K562 (cell line): Measurements from ENCODE around the gene BCL2L1. TPM values are rescaled to one million over a fixed set of nuclear protein-coding genes. Genes with fewer than 3 reads are reported as not detected.

Source experiments
- DPF2 ChIP-seq: fragments of 450-650 bp; IDR thresholded peaks from 2 replicates; pipeline ENCODE4 v1.6.1; 2016
- ELF4 ChIP-seq: fragments of 450-650 bp; formaldehyde crosslinking; IDR thresholded peaks from 2 replicates; pipeline ENCODE4 v1.4.0; 2022; ENCODE audit warnings: missing genetic modification characterization
- FOSL1 ChIP-seq: fragments of 200-800 bp; sonication (Bioruptor generic); conservative IDR thresholded peaks from 2 replicates; pipeline ENCODE4 v1.6.1; 2016; ENCODE audit warnings: missing genetic modification characterization, missing compliant biosample characterization
- HDAC2 ChIP-seq: fragments of 450-650 bp; IDR thresholded peaks from 2 replicates; pipeline ENCODE4 v1.6.1; 2016; ENCODE audit warnings: mild to moderate bottlenecking
- PHB ChIP-seq: fragments of 250-450 bp; sonication (Bioruptor Pico); IDR thresholded peaks from 2 replicates; pipeline ENCODE4 v1.5.0; 2021
- RAD21 ChIP-seq, 2 experiments: fragments of 250-450 bp in 1 of 2; fragments of 450-650 bp in 1 of 2; sonication (Bioruptor Pico) in 1 of 2; formaldehyde crosslinking in 1 of 2; IDR thresholded peaks in 1 of 2; conservative IDR thresholded peaks in 1 of 2; 2 replicates each; pipeline versions ENCODE4 v1.4.0 to v1.8.0; 2020 to 2022; ENCODE audit warnings: mild to moderate bottlenecking in 2 of 2, moderate library complexity in 1 of 2
- RCOR1 ChIP-seq, 2 experiments: IDR thresholded peaks; 2 replicates each; pipeline ENCODE4 v1.6.1; 2012; ENCODE audit warnings: low read depth in 2 of 2, low read length in 2 of 2, borderline replicate concordance in 1 of 2, improper control_type of control experiment in 1 of 2
- RNF219 ChIP-seq: fragments of 250-450 bp; sonication (Bioruptor Pico); IDR thresholded peaks from 2 replicates; pipeline ENCODE4 v1.5.0; 2022; ENCODE audit warnings: mild to moderate bottlenecking
- SMAD3 ChIP-seq: fragments of 450-650 bp; formaldehyde crosslinking; conservative IDR thresholded peaks from 2 replicates; pipeline ENCODE4 v1.4.0; 2020; ENCODE audit warnings: mild to moderate bottlenecking
- SMC3 ChIP-seq: conservative IDR thresholded peaks from 2 replicates; pipeline ENCODE4 v1.6.1; 2011; ENCODE audit warnings: low read depth, low read length, improper control_type of control experiment; ENCODE audit not compliant: insufficient read depth
- TCF15 ChIP-seq: fragments of 250-450 bp; sonication (Bioruptor Pico); IDR thresholded peaks from 2 replicates; pipeline ENCODE4 v1.8.0; 2022; ENCODE audit warnings: moderate library complexity, mild to moderate bottlenecking, inconsistent platforms
- U2AF1 ChIP-seq: fragments of 200-400 bp; formaldehyde crosslinking; optimal IDR thresholded peaks from 2 replicates; pipeline ENCODE3; 2017; ENCODE audit warnings: mild to moderate bottlenecking, low read depth, low read length, moderate library complexity
- ZNF41 ChIP-seq: fragments of 250-450 bp; sonication (Bioruptor Pico); conservative IDR thresholded peaks from 2 replicates; pipeline ENCODE4 v1.4.0; 2020; ENCODE audit warnings: mild to moderate bottlenecking
- ZNF780A ChIP-seq: fragments of 250-450 bp; sonication (Bioruptor Pico); IDR thresholded peaks from 2 replicates; pipeline ENCODE4 v1.5.0; 2021; ENCODE audit warnings: mild to moderate bottlenecking
- polyA plus RNA-seq, 8 experiments: library from polyadenylated mRNA; depleted of rRNA in 4 of 8; stranded (reverse) in 5 of 8; unstranded in 3 of 8; fragments of >200 nt; fragmentation: Nextera tagmentation in 2 of 8; fragmentation: Illumina TruSeq in 1 of 8; extraction: Ambion mirVana in 2 of 8; extraction: Trizol in 1 of 8; gene quantifications; 2 replicates each; pipeline versions ENCODE4 v1.2.1 to v1.2.3, GENCODE V29; 2011 to 2014; ENCODE audit warnings: inconsistent platforms in 1 of 8, missing spikeins in 1 of 8
- total RNA-seq, 7 experiments: library from RNA; depleted of rRNA in 6 of 7; stranded (reverse); fragments of >200 nt in 6 of 7; fragmentation: Illumina TruSeq in 2 of 7; extraction: Trizol in 2 of 7; gene quantifications; 2 replicates each; pipeline versions ENCODE4 v1.2.1 to v1.2.3, GENCODE V29; 2011 to 2021; ENCODE audit warnings: low replicate concordance in 1 of 7
- TF ChIP-seq, protein P1 (sequence below): sonication (generic); formaldehyde crosslinking; IDR thresholded peaks from 2 replicates; pipeline ENCODE4 v1.8.1; 2023; ENCODE audit warnings: mild to moderate bottlenecking, missing genetic modification reagents
- TF ChIP-seq, protein P2 (sequence below): sonication (generic); formaldehyde crosslinking; IDR thresholded peaks from 2 replicates; pipeline ENCODE4 v1.8.0; 2023; ENCODE audit warnings: mild to moderate bottlenecking, missing genetic modification reagents
- TF ChIP-seq, protein P3 (sequence below): fragments of 450-650 bp; IDR thresholded peaks from 2 replicates; pipeline ENCODE4 v1.6.1; 2016; ENCODE audit warnings: antibody characterized with exemption

The BCL2L1 gene
- total and polyA plus RNA-seq, 9 of the 15 experiments (the other 6 are each of a cell fraction or from before 2014, with no cell fraction given), result 3.3 to 182 (median 120) TPM

DNA sequence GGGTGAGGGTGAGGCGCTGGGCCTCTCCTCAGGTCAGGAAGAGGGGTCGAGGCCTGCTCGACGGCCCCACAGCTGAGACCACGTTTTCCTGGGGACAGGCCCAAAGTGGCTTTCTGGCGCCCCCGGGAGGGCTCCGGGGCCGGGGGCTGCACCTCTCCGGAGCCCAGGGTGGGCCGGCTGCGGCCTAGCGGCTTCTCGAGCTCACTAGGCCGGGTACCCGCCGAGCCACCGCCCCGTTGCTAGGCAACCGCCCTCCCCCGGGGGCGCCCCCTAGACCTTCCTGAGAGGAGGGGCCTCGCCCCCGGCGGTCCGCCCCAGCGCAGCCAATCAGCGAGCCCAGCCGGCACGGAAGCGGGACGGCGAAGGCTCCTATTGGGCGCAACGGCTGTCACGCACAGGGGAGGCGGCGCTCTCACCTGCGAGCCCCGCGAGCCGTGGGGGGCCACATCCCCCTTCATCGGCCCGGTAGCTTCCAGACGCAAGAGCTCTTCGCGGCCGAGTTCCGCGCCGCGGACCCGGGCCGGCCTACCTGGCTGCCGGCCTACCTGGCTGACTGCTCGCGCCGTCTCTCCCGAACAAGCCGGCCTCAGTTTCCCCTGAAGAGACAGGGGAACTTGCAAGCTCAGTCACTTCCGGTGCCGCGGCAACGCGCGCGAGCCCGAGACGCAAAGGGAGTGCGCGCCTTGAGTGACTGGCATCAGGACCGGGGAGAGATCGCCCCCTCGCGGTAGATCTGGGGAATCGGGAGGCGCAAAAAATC lies 831 bp upstream of the BCL2L1 start (continued):
- TF ChIP-seq, protein P1, sequence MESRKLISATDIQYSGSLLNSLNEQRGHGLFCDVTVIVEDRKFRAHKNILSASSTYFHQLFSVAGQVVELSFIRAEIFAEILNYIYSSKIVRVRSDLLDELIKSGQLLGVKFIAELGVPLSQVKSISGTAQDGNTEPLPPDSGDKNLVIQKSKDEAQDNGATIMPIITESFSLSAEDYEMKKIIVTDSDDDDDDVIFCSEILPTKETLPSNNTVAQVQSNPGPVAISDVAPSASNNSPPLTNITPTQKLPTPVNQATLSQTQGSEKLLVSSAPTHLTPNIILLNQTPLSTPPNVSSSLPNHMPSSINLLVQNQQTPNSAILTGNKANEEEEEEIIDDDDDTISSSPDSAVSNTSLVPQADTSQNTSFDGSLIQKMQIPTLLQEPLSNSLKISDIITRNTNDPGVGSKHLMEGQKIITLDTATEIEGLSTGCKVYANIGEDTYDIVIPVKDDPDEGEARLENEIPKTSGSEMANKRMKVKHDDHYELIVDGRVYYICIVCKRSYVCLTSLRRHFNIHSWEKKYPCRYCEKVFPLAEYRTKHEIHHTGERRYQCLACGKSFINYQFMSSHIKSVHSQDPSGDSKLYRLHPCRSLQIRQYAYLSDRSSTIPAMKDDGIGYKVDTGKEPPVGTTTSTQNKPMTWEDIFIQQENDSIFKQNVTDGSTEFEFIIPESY, result no peak; the same call in 1 of the 2 replicates
- TF ChIP-seq PHB (CRISPR knock-in tag) (0 out of 2 replicates have a peak, but pooled peaks have one; percentile 79), ELF4 (CRISPR knock-in tag) (peak; percentile 85; the same call in 1 of the 2 replicates), U2AF1 (peak; percentile 67), FOSL1 (tag) (peak; percentile 31; the same call in 1 of the 2 replicates), TCF15 (CRISPR knock-in tag) (0 out of 2 replicates have a peak, but pooled peaks have one; percentile 26), HDAC2 (peak; percentile 84), ZNF41 (CRISPR knock-in tag) (0 out of 2 replicates have a peak, but pooled peaks have one; percentile 47), RAD21 (CRISPR knock-in tag; conservative IDR thresholded peaks at IDR 0.05 in 1 of 2, IDR thresholded peaks at IDR 0.05 in 1 of 2) (peak; percentile 95 to 97), ZNF780A (CRISPR knock-in tag) (no peak), RCOR1 (IDR thresholded peaks at IDR 0.05; ENCODE audit: borderline replicate concordance in 1 of 2, low read depth in 2 of 2, low read length in 2 of 2) (peak in 1 of 2 experiments; percentile 45; a peak in 3 of 4 replicates), SMAD3 (CRISPR knock-in tag) (peak; percentile 79), SMC3 (peak; percentile 93), RNF219 (CRISPR knock-in tag) (0 out of 2 replicates have a peak, but pooled peaks have one; percentile 8), DPF2 (no peak)
- TF ChIP-seq, protein P2, sequence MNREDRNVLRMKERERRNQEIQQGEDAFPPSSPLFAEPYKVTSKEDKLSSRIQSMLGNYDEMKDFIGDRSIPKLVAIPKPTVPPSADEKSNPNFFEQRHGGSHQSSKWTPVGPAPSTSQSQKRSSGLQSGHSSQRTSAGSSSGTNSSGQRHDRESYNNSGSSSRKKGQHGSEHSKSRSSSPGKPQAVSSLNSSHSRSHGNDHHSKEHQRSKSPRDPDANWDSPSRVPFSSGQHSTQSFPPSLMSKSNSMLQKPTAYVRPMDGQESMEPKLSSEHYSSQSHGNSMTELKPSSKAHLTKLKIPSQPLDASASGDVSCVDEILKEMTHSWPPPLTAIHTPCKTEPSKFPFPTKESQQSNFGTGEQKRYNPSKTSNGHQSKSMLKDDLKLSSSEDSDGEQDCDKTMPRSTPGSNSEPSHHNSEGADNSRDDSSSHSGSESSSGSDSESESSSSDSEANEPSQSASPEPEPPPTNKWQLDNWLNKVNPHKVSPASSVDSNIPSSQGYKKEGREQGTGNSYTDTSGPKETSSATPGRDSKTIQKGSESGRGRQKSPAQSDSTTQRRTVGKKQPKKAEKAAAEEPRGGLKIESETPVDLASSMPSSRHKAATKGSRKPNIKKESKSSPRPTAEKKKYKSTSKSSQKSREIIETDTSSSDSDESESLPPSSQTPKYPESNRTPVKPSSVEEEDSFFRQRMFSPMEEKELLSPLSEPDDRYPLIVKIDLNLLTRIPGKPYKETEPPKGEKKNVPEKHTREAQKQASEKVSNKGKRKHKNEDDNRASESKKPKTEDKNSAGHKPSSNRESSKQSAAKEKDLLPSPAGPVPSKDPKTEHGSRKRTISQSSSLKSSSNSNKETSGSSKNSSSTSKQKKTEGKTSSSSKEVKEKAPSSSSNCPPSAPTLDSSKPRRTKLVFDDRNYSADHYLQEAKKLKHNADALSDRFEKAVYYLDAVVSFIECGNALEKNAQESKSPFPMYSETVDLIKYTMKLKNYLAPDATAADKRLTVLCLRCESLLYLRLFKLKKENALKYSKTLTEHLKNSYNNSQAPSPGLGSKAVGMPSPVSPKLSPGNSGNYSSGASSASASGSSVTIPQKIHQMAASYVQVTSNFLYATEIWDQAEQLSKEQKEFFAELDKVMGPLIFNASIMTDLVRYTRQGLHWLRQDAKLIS (CRISPR knock-in tag), result 0 out of 2 replicates have a peak, but pooled peaks have one; percentile 25
- TF ChIP-seq, protein P3, sequence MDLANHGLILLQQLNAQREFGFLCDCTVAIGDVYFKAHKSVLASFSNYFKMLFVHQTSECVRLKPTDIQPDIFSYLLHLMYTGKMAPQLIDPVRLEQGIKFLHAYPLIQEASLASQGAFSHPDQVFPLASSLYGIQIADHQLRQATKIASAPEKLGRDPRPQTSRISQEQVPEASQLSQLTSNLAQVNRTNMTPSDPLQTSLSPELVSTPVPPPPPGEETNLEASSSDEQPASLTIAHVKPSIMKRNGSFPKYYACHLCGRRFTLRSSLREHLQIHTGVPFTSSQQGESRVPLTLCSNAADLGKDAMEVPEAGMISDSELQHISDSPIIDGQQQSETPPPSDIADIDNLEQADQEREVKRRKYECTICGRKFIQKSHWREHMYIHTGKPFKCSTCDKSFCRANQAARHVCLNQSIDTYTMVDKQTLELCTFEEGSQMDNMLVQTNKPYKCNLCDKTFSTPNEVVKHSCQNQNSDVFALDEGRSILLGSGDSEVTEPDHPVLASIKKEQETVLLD, result peak; percentile 86
